Measurements from ENCODE around the gene ZFP36L2. TPM values are rescaled to one million over a fixed set of nuclear protein-coding genes. Genes with fewer than 3 reads are reported as not detected.

The ZFP36L2 gene
- total RNA-seq, 2 donors from 2014 or later: 77.1 to 114 TPM

DNA sequence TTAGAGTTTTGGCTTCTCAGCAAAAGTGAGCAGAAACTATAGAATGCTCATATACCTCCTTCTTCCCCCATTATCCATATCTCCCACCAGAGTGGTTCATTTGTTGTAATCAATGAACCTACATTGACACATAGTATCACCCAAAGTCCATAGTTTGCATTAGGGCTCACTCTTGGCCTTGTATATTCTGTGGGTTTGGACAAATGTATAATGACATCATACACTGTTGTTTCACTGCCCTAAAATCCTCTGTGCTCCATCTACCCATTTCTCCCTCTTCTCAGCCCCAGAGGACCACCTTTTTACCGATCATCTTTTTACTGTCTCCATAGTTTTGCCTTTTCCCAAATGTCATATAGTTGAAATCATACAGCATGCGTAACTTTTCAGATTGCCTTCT lies 24.1 kb downstream of the ZFP36L2 start:
- Histone ChIP-seq H3K36me3 (ENCODE audit: control insufficient read depth, insufficient read depth, low read length) (no peaks in the 10 kb centered on the region), H3K27ac (ENCODE audit: low read depth, low read length) (no peak overlapping the region), H3K9me3 (ENCODE audit: control insufficient read depth, low read length) (no peaks in the 10 kb centered on the region), H3K4me3 (ENCODE audit: low read length) (no peak overlapping the region), H3K4me1 (ENCODE audit: control insufficient read depth, insufficient read depth, low read length) (peaks cover 6% of the 10 kb centered on the region), H3K9ac (ENCODE audit: extremely low read depth, low read length, poor library complexity, severe bottlenecking) (no peak overlapping the region), H3K27me3 (ENCODE audit: control insufficient read depth, insufficient read depth, low read length, poor library complexity, severe bottlenecking) (no peaks in the 10 kb centered on the region)
- Mint-ChIP-seq H3K4me1 (peaks cover 14% of the 10 kb centered on the region), H3K9me3 (no peaks in the 10 kb centered on the region), H3K27me3 (ENCODE audit: insufficient read depth) (no peaks in the 10 kb centered on the region), H3K36me3 (ENCODE audit: low read depth) (no peaks in the 10 kb centered on the region), H3K27ac (no peak overlapping the region), H3K4me3 (no peak overlapping the region)
- no peak for DNase-seq
- TF ChIP-seq, protein P1, sequence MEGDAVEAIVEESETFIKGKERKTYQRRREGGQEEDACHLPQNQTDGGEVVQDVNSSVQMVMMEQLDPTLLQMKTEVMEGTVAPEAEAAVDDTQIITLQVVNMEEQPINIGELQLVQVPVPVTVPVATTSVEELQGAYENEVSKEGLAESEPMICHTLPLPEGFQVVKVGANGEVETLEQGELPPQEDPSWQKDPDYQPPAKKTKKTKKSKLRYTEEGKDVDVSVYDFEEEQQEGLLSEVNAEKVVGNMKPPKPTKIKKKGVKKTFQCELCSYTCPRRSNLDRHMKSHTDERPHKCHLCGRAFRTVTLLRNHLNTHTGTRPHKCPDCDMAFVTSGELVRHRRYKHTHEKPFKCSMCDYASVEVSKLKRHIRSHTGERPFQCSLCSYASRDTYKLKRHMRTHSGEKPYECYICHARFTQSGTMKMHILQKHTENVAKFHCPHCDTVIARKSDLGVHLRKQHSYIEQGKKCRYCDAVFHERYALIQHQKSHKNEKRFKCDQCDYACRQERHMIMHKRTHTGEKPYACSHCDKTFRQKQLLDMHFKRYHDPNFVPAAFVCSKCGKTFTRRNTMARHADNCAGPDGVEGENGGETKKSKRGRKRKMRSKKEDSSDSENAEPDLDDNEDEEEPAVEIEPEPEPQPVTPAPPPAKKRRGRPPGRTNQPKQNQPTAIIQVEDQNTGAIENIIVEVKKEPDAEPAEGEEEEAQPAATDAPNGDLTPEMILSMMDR (conservative IDR thresholded peaks at IDR 0.05): no peak
- WGBS, 2 experiments (ENCODE audit: insufficient coverage in 1 of 2, insufficient read length in 1 of 2): 73 to 75% methylated on average over 2 of the region's 2 CpGs

DNA sequence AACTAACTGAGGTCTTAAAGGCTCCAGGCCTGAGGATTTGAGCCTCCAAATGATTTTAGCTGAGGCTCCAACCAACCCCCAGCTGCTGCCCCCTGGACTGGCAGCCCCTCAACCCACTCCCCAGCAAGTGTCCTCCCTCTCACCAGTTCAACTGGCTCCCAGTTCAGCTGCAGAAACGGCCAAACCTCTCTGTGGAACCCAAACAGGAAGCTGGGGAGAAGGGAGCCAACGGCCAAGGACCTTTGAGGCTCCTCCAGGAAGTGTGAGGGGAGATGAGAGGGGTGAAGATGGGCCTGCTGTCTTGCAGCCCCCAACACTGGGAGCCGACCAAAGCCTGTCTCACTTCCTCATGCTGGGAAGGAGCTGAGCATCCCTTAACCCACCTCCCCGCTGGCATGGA lies 24.9 kb downstream of the ZFP36L2 start:
- no peak overlapping the region for H3K9ac ChIP-seq (ENCODE audit: extremely low read depth, low read length, poor library complexity, severe bottlenecking)
- Mint-ChIP-seq H3K27me3 (ENCODE audit: insufficient read depth) (no peaks in the 10 kb centered on the region), H3K9me3 (no peaks in the 10 kb centered on the region), H3K27ac (no peak overlapping the region), H3K36me3 (ENCODE audit: low read depth) (no peaks in the 10 kb centered on the region), H3K4me3 (no peak overlapping the region), H3K4me1 (peaks cover 17% of the 10 kb centered on the region)
- no peaks in the 10 kb centered on the region for H3K36me3 ChIP-seq (ENCODE audit: control insufficient read depth, insufficient read depth, low read length)
- H3K4me1 ChIP-seq (ENCODE audit: control insufficient read depth, insufficient read depth, low read length): peaks cover 6% of the 10 kb centered on the region
- H3K27me3 ChIP-seq (ENCODE audit: control insufficient read depth, insufficient read depth, low read length, poor library complexity, severe bottlenecking): no peaks in the 10 kb centered on the region
- 60 to 91% methylated on average over 1 to 4 of the region's 4 CpGs for WGBS, 2 experiments (ENCODE audit: insufficient coverage in 1 of 2, insufficient read length in 1 of 2)
- DNase-seq: no peak
- TF ChIP-seq, protein P1 (conservative IDR thresholded peaks at IDR 0.05): no peak
- no peak overlapping the region for H3K27ac ChIP-seq (ENCODE audit: low read depth, low read length)
- H3K4me3 ChIP-seq (ENCODE audit: low read length): no peak overlapping the region
- no peaks in the 10 kb centered on the region for H3K9me3 ChIP-seq (ENCODE audit: control insufficient read depth, low read length)

DNA sequence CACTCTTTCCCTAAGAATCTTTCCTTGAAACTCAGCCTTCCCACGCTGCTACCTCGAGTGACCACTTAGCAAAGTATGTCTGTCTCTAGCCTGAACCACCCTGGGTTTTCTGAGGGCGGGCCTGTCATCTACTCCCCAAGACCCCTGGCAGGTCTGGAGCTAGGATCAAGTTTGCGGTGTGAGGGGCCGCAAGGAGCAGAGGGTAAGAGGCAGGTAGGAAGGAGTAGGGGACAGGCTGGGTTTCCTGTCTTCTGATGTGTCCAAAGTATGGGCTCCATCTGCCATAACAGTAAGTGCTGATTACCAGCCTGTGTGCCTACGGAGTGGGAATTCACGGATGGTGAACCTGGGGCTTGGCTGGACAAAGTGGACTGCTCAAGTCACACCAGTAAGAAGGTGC lies 25.4 kb downstream of the ZFP36L2 start:
- Mint-ChIP-seq H3K27ac (peak overlapping the region; percentile 58), H3K36me3 (ENCODE audit: low read depth) (no peaks in the 10 kb centered on the region), H3K4me3 (no peak overlapping the region)

More for the DNA sequence above, 25.4 kb downstream of the ZFP36L2 start:
- Histone ChIP-seq H3K27me3 (ENCODE audit: control insufficient read depth, insufficient read depth, low read length, poor library complexity, severe bottlenecking) (no peaks in the 10 kb centered on the region), H3K27ac (ENCODE audit: low read depth, low read length) (no peak overlapping the region), H3K9me3 (ENCODE audit: control insufficient read depth, low read length) (no peaks in the 10 kb centered on the region), H3K4me1 (ENCODE audit: control insufficient read depth, insufficient read depth, low read length) (peaks cover 6% of the 10 kb centered on the region), H3K4me3 (ENCODE audit: low read length) (no peak overlapping the region), H3K36me3 (ENCODE audit: control insufficient read depth, insufficient read depth, low read length) (no peaks in the 10 kb centered on the region), H3K9ac (ENCODE audit: extremely low read depth, low read length, poor library complexity, severe bottlenecking) (no peak overlapping the region)
- WGBS, 2 experiments (ENCODE audit: insufficient coverage in 1 of 2, insufficient read length in 1 of 2): 95 to 98% methylated on average over 7 of the region's 7 CpGs
- TF ChIP-seq, protein P1 (conservative IDR thresholded peaks at IDR 0.05): no peak
- Mint-ChIP-seq H3K27me3 (ENCODE audit: insufficient read depth) (no peaks in the 10 kb centered on the region), H3K9me3 (no peaks in the 10 kb centered on the region), H3K4me1 (peaks cover 17% of the 10 kb centered on the region)
- no peak for DNase-seq
